ENCODE measurements around the gene STAT1. TPM values are rescaled to one million over a fixed set of nuclear protein-coding genes. Genes with fewer than 3 reads are reported as not detected.

STAT1 gene
- total and polyA plus RNA-seq, 3 donors from 2014 or later = 52.7 to 87.1 (median 60.5) TPM

DNA sequence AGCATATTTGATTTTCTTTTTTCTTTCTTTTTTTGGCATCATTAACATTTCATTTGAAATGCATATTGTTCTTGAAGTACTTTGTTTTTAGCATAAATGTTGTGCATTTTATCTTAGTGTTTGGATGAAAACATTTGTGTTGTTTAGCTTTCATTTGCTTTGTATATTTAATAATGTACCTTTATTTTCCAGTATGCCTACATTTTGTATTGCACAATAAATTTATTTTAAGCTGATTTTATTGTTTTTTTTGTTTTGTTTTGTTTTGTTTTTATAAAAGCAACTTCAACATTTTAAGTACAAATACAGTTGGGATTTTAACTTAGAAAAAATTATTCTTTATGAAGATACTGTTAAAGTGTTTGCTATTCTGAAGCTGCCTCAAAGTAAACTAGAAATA is 78.9 kb downstream of the STAT1 start:
- no peak overlapping the region for H3K27ac ChIP-seq
- TF ChIP-seq, protein P1, sequence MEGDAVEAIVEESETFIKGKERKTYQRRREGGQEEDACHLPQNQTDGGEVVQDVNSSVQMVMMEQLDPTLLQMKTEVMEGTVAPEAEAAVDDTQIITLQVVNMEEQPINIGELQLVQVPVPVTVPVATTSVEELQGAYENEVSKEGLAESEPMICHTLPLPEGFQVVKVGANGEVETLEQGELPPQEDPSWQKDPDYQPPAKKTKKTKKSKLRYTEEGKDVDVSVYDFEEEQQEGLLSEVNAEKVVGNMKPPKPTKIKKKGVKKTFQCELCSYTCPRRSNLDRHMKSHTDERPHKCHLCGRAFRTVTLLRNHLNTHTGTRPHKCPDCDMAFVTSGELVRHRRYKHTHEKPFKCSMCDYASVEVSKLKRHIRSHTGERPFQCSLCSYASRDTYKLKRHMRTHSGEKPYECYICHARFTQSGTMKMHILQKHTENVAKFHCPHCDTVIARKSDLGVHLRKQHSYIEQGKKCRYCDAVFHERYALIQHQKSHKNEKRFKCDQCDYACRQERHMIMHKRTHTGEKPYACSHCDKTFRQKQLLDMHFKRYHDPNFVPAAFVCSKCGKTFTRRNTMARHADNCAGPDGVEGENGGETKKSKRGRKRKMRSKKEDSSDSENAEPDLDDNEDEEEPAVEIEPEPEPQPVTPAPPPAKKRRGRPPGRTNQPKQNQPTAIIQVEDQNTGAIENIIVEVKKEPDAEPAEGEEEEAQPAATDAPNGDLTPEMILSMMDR (IDR thresholded peaks at IDR 0.05) = no peak
- TF ChIP-seq POLR2A (IDR thresholded peaks at IDR 0.05) = no peak
- H3K9me3 ChIP-seq = no peaks in the 10 kb centered on the region
- no peak overlapping the region for H3K4me3 ChIP-seq
- intact Hi-C loops (cut with DNase I; ENCODE audit: low total_unique reads) = no loop called here
- peaks cover 3% of the 10 kb centered on the region for H3K4me1 ChIP-seq
- DNase-seq = no peak
- H3K36me3 ChIP-seq (ENCODE audit: low read depth, missing control alignments) = no peaks in the 10 kb centered on the region
- H3K27me3 ChIP-seq = no peaks in the 10 kb centered on the region

DNA sequence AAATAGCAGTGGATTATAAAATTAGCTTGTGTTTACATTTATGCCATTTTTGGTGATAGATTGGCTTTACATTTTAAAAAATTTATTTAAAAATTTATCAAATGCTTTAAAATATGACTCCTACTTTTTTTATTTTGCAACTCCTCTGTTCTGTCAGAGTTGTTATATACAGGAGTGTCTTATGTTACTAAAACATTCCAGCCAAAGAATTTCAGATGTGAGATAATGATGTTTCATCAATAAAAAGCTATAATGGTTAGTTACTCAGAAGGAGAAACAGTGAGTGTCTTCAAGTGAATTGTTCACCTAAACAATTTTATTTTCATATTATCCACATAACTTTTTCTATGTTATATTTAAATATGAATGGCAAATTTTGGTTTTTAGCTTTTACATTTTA is 80.6 kb downstream of the STAT1 start:
- Histone ChIP-seq H3K27ac (no peak overlapping the region), H3K9me3 (no peaks in the 10 kb centered on the region), H3K4me1 (peaks cover 3% of the 10 kb centered on the region), H3K4me3 (no peak overlapping the region), H3K36me3 (ENCODE audit: low read depth, missing control alignments) (no peaks in the 10 kb centered on the region), H3K27me3 (no peaks in the 10 kb centered on the region)
- intact Hi-C loops (cut with DNase I; ENCODE audit: low total_unique reads) = no loop called here
- no peak for TF ChIP-seq POLR2A (IDR thresholded peaks at IDR 0.05)
- TF ChIP-seq, protein P1 (IDR thresholded peaks at IDR 0.05) = no peak
- DNase-seq = no peak

DNA sequence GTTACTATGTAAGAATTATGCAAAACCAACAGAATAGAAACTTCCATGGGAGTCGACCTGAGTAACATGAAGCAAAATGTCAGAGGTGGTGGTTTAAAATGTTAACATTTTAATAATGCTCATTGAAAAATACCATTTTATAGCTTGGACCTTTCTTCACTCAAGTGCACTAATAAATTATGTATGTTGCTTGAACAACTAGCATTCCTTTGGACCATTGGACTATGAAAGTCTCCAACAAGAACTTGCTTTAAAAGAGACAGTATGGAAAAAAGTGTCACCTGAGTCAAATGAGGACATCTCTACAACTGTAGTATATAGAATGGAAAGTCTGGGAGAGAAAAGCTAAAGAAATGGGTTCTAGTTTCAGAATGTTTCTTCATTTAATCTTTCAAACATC is 81.5 kb downstream of the STAT1 start:
- no peak for DNase-seq

DNA sequence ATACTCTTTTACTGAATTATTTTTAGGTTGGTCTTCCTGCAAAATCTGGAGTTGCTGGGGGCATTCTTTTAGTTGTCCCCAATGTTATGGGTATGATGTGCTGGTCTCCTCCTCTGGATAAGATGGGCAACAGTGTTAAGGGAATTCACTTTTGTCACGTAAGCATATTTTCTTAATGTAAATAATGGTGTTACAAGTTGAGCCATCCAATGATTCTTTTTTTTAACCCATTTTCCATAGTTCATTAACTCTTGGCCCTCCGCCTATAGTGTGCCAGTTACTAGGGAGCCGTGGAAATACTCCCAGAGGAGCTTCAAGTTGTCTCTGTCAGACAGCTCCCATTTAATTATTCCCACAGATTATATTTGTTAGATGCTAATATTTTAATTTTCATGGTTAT is 83.6 kb downstream of the STAT1 start:
- H3K36me3 ChIP-seq (ENCODE audit: low read depth, missing control alignments) = no peaks in the 10 kb centered on the region
- no peak for DNase-seq
- TF ChIP-seq POLR2A (IDR thresholded peaks at IDR 0.05) = no peak
- TF ChIP-seq, protein P1 (IDR thresholded peaks at IDR 0.05) = no peak
- H3K27ac ChIP-seq = no peak overlapping the region
- intact Hi-C loops (cut with DNase I; ENCODE audit: low total_unique reads) = no loop called here
- 88 to 97% methylated on average over 3 of the region's 3 CpGs for WGBS, 2 donors
- H3K9me3 ChIP-seq = no peaks in the 10 kb centered on the region
- H3K4me3 ChIP-seq = no peak overlapping the region
- H3K4me1 ChIP-seq = no peaks in the 10 kb centered on the region
- H3K27me3 ChIP-seq = no peaks in the 10 kb centered on the region

More for the DNA sequence above, 81.5 kb downstream of the STAT1 start:
- intact Hi-C loops (cut with DNase I; ENCODE audit: low total_unique reads) = no loop called here
- H3K36me3 ChIP-seq (ENCODE audit: low read depth, missing control alignments) = no peaks in the 10 kb centered on the region
- H3K4me3 ChIP-seq = no peak overlapping the region
- no peaks in the 10 kb centered on the region for H3K9me3 ChIP-seq
- H3K4me1 ChIP-seq = no peaks in the 10 kb centered on the region
- TF ChIP-seq POLR2A (IDR thresholded peaks at IDR 0.05) = no peak
- TF ChIP-seq, protein P1 (IDR thresholded peaks at IDR 0.05) = no peak
- 70 to 88% methylated on average over 1 of the region's 1 CpG for WGBS, 2 donors
- H3K27me3 ChIP-seq = no peaks in the 10 kb centered on the region
- H3K27ac ChIP-seq = no peak overlapping the region

DNA sequence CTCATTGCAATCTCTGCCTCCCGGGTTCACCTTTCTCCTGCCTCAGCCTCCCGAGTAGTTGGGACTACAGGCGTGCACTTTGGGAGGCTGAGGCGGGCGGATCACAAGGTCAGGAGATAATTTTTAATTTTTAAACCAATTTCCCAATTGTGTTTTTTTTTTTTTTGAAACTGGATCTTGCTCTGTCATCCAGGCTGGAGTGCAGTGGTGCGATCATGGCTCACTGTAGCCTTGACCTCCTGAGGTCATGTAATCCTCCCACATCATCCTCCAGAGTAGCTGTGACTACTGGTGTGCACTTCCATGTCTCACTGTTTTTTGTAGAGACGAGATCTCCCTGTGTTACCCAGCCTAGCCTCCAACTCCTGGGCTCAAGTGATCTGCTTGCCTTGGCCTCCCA is 84.1 kb downstream of the STAT1 start:
- WGBS, 2 donors = 68 to 73% methylated on average over 7 of the region's 7 CpGs
- no peaks in the 10 kb centered on the region for H3K36me3 ChIP-seq (ENCODE audit: low read depth, missing control alignments)
- H3K4me3 ChIP-seq = no peak overlapping the region
- no peaks in the 10 kb centered on the region for H3K27me3 ChIP-seq
- H3K9me3 ChIP-seq = no peaks in the 10 kb centered on the region
- H3K27ac ChIP-seq = no peak overlapping the region
- intact Hi-C loops (cut with DNase I; ENCODE audit: low total_unique reads) = no loop called here
- TF ChIP-seq, protein P1 (IDR thresholded peaks at IDR 0.05) = no peak
- TF ChIP-seq POLR2A (IDR thresholded peaks at IDR 0.05) = no peak
- DNase-seq = no peak
- H3K4me1 ChIP-seq = no peaks in the 10 kb centered on the region
